HuH-7 (cell line): ENCODE data around the gene TNIK.
"Not testable (repeated sequence)": the region's sequence is repeated elsewhere in the genome, so short reads cannot be mapped to it uniquely, and the experiment has no call there.

ENCODE experiments used
- DNase-seq: peaks from one replicate; pipeline ENCODE4 v3.0.0; 2011; ENCODE audit warnings: low spot score

TNIK gene

DNA sequence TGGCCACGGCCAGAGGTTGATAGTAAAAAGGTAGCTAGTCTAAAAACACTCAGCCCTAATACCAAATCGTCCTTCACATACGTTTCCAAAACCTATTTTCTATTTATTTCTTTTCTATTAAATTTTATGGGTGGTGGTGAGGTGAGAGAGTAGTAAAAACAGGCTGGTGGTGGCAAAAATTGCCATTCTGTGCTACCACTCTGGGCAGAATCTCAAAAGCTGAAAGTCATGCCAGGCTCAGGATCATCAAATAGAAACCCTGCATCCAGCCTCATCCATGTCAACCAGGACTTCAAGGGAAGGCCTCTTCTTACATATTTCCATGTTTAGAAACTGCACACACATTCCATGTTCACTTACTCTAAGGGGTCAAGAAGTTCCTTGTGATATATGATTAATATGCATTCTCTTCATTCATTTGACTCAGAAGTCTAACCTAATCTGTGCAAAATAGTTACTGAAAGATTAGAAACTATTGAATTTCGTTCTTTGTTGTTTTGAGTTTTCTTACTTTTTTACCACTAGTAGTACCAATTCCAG is 153.1 kb downstream of the TNIK start:
- DNase-seq: no peak

DNA sequence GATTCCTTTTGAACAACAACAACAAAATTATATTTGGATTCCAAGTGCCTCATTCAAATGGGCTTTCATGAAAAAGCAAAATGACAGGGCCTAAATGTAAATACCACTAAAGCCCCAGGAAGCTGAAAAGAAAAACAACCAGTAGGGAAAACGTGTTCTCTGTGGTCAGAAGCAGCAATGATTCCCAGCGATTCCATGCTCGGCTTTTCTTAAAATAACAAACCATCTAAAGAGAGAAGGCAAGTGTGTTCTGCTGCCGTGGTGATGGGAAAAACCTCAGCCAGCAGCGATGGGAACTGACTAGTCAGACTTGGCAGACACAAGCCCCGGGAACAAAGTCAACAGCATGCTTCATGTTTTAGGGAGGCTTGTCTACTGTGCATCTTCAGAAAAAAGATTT is 153.6 kb downstream of the TNIK start:
- DNase-seq: no peak

GRCh38 chr3:171305823-171306222 is 154.4 kb downstream of the TNIK start:
- DNase-seq: not testable (repeated sequence)

DNA sequence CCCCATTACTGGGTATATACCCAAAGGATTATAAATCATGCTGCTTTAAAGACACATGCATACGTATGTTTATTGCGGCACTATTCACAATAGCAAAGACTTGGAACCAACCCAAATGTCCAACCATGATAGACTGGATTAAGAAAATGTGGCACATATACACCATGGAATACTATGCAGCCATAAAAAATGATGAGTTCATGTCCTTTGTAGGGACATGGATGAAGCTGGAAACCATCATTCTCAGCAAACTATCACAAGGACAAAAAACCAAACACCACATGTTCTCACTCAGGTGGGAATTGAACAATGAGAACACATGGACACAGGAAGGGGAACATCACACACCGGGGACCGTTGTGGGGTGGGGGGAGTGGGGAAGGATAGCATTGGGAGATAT is 155.7 kb downstream of the TNIK start:
- DNase-seq: not testable (repeated sequence)

GRCh38 chr3:171304017-171304416 is 156.2 kb downstream of the TNIK start:
- not testable (repeated sequence) for DNase-seq

GRCh38 chr3:171301998-171302397 is 158.2 kb downstream of the TNIK start:
- no peak for DNase-seq

GRCh38 chr3:171301002-171301401 is 159.2 kb downstream of the TNIK start:
- DNase-seq: no peak

GRCh38 chr3:171297951-171298350 is 162.3 kb downstream of the TNIK start:
- DNase-seq: no peak

DNA sequence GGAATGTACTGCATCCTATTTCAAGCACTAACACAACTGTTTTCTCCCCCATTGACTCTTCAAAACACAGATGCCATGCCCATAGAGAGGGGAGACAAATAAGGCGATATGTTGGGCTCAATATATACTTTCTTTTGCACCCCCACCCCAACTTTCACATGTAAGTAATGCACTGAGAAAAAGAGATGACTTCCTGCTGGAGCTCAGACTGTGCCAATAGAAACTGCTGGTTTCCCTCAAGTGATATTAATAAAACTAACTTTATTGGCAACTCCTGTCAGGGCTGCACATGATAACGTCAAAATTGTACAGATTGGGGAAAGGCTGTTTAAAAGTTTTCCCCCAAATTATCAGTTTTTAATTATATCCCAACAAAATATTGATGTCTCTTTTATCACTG is 163.0 kb downstream of the TNIK start:
- no peak for DNase-seq

GRCh38 chr3:171295484-171296373 is 164.5 kb downstream of the TNIK start:
- no peak for DNase-seq

DNA sequence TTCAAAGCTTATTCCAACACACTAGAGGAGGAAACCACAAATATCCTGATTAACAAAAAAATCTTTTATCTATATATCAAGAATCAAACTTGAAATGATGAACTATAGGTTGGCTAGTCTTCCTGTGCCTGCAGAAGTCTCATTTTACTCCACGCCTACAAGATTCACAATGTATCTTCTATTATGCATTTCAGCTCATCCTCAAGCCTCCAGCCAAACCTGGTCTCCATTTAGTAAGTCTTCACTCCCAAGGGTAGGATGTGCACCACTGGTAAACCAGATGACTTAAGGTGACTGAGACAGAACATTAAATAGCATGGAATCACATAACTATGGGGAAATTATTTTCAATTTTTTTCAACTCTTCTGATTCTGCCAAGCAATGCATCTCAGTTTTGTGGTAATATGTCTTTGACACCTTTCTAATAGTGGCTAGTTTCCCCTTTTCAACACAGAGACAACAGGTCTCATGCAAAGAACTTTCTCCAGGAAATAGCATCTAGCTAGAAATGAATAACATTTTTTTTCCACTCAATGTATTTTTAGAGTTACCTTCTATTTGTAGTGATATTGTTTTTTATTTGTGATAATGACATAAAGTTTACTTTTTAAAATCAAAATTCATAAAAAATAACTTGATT is 166.9 kb downstream of the TNIK start:
- no peak for DNase-seq

- no peak for DNase-seq
These were observed 169.5 kb downstream of the TNIK start for GRCh38 chr3:171290680-171291079.

GRCh38 chr3:171289291-171289690 is 170.9 kb downstream of the TNIK start:
- DNase-seq: no peak

DNA sequence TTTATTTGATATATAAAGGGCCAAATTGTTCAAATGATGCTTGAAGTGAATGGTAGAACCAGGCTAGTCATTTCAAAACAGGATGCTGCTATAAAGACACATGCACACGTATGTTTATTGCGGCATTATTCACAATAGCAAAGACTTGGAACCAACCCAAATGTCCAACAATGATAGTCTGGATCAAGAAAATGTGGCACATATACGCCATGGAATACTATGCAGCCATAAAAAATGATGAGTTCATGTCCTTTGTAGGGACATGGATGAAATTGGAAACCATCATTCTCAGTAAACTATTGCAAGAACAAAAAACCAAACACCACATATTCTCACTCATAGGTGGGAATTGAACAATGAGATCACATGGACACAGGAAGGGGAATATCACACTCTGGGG is 172.4 kb downstream of the TNIK start:
- DNase-seq: not testable (repeated sequence)

DNA sequence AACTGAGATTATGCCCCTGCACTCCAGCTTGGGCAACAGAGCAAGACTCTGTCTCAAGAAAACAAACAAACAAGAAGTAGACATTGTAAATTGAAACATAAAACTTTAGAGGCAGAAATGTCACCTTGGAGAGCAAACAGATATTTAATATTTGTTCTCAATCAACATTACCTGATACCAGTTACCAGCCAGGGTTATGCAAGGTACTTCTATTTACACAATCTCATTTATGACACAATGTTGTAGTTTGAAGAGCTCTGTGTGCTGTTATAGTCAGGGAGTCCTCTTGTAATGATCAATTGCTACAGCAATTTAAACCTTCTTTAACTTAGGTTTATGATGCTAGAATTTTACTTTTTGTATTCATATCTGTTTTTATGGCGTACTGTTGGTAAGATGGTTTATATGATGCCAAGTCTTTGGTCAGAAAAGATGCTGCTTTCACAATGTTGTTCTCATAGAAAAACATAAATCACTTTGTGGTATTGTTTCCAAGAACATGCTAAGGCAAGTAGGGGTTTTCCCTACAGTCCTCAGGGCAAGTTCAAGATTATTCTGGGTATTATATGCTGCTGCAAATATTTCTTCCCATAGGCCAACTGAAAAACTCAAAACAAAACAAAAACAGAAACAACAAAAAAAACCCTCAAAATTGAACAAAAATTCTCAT is 173.5 kb downstream of the TNIK start:
- peak; percentile 66 for DNase-seq

DNA sequence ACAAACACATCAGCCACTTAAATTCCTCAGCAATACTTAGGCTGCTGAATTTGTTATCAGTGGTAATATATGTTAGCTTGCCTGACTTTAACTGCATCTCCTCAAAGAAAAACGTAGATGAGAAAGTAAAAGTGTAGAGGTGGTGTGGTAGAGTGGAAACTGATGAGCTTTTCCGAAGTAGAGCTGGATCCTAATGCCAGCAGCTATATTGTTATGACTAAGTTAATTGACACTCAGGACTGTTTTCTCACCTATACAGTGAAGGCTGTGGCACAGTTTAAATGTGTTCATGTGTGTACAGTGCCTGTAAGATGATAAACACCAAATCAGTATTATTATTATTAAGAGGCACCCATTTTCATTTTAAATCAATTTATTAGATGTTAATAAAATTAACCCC is 174.9 kb downstream of the TNIK start:
- DNase-seq: no peak

- no peak for DNase-seq
These were observed 175.7 kb downstream of the TNIK start for GRCh38 chr3:171284308-171285075.

DNA sequence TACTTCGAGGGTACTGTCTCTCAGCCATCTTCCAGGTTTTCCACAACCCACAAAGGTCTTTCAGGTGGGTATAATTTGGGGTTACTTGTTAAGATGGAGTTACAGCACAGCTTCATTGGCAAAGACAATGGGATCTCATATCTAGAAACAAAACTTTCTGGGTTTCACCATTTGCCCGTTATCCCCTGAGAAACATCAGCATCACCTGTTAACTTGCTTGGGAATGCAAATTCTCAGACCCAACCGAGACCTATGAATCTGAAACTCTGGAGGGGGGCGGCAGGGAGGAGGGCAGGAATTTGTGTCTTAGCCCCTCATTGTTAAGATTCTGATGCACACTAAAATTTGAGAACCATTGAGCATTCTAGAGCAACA is 176.4 kb downstream of the TNIK start:
- DNase-seq: no peak

DNA sequence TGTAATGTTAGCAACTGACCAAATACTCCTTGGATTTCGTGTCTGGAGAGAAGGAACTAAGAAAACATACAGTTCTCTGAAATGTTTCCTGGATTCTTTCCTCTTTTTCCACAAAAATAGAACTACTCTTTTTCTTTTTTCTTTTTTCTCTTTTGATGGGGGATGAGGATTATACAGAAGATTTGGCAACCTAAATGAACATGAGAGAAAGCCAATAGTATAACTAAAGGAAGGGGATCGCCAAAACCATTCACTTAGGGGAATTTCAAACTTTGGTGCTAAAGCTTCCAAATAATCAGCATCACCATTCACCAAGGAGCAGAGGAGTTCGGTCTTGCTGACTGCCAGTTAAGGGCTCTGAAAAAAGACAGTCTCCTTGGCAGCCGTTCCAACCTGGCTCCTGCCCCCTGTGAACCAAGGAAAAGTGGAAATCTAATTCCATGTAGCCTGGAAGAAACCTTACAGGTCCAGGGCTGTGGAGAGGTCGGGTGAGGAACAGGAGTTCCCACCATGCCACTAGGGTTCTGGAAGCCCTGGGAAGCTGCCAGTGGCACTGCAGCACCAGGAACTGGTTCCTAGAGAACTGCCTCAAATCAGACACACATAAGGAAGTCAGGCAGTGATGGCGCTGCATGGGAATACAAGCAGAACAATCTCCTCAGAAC is 176.9 kb downstream of the TNIK start:
- DNase-seq: no peak

- DNase-seq: no peak
These were observed 178.2 kb downstream of the TNIK start for GRCh38 chr3:171282041-171282440.

DNA sequence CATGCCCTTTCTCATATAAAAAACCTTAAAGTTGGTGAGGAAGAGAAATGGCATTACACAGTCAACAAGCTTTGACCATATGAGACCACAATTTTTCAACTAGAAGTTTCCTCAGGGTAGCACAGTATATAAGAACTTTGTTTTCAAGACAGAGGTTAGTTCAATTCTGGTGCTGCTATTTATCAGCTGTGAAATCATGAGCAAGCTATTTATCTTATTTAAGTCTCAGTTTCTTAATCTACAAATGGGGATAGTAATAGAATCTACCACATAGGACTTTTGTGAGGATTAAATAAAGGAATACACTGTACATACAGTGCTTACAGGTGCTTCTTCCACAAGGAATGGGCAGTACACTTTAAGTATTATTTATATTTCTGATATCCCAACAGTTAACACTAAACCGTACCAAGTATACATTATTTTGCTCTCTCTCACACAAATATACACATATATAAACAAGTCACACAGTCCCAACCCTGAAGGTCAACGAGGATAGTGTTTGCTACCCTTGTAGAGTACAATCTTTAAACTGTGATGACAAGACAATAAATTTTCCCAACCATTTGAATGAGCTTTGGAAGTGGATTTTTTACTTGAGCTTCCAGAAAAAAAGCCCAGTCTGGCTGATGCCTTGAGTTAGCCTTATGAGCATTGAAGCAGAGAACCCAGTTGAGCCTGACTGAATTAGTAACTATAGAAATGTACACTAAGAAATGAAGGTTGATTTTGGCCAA is 178.8 kb downstream of the TNIK start:
- no peak for DNase-seq
